NCI-H69 (cell line): Measurements from ENCODE around the gene OLFML2A.

Source experiments
- DNase-seq: peaks from one replicate; lab custom pipeline; 2025; lab: John Stamatoyannopoulos, UW

OLFML2A gene

GRCh38 chr9:124797343-124798103 is 20.6 kb downstream of the OLFML2A start:
- DNase-seq, result no peak

GRCh38 chr9:124799274-124800006 is 22.5 kb downstream of the OLFML2A start:
- peak; percentile 29 for DNase-seq

GRCh38 chr9:124800306-124801259 is 23.6 kb downstream of the OLFML2A start:
- DNase-seq, result no peak

GRCh38 chr9:124801356-124801755 is 24.4 kb downstream of the OLFML2A start:
- no peak for DNase-seq

GRCh38 chr9:124802426-124802825 is 25.5 kb downstream of the OLFML2A start:
- DNase-seq, result no peak

GRCh38 chr9:124803911-124804310 is 27.0 kb downstream of the OLFML2A start:
- DNase-seq, result no peak

GRCh38 chr9:124805186-124805585 is 28.3 kb downstream of the OLFML2A start:
- DNase-seq, result no peak

- no peak for DNase-seq
These were observed 31.5 kb downstream of the OLFML2A start for GRCh38 chr9:124808246-124808956.

GRCh38 chr9:124809211-124809610 is 32.3 kb downstream of the OLFML2A start:
- DNase-seq, result no peak

- no peak for DNase-seq
These were observed 33.0 kb downstream of the OLFML2A start for GRCh38 chr9:124809741-124810500.

GRCh38 chr9:124810663-124811355 is 33.9 kb downstream of the OLFML2A start:
- no peak for DNase-seq

- DNase-seq, result peak; percentile 47
These were observed 35.5 kb downstream of the OLFML2A start for GRCh38 chr9:124812441-124812876.

GRCh38 chr9:124813041-124813440 is 36.1 kb downstream of the OLFML2A start:
- peak; percentile 81 for DNase-seq

GRCh38 chr9:124813501-124814163 is 36.7 kb downstream of the OLFML2A start:
- no peak for DNase-seq

GRCh38 chr9:124814164-124814535 is 37.2 kb downstream of the OLFML2A start:
- DNase-seq, result no peak

- no peak for DNase-seq
These were observed 38.7 kb downstream of the OLFML2A start for GRCh38 chr9:124815601-124816000.

GRCh38 chr9:124818431-124819281 is 41.7 kb downstream of the OLFML2A start:
- DNase-seq, result peak; percentile 56
